K562 (cell line): Measurements from ENCODE around the gene RO60. TPM values are rescaled to one million over a fixed set of nuclear protein-coding genes. Genes with fewer than 3 reads are reported as not detected.

Experiments used
- ATAC-seq: fragments of 200-7000 bp; cut with Tn5 transposase; 3 replicates; pipeline ENCODE4 v1.9.1; 2020; ENCODE audit warnings: moderate library complexity
- BruUV-seq: library from RNA; stranded (reverse); fragments of 400-500 nt; replicated peaks from 2 replicates; lab custom pipeline; 2021; lab: Mats Ljungman, UMichigan
- CTCF ChIA-PET: fragments of 300-600 bp; formaldehyde crosslinking; extraction: SDS; loops from one replicate; lab custom pipeline; 2021; ENCODE audit warnings: low intra/inter-chr PET ratio; lab: Yijun Ruan, JAX
- POLR2A ChIA-PET: fragments of 300-600, 350-650 bp; sonication (Branson Sonifier 250); formaldehyde crosslinking; extraction: SDS; loops from one replicate; lab custom pipeline; 2021; ENCODE audit warnings: antibody characterized with exemption, inconsistent platforms; lab: Yijun Ruan, JAX
- DNase-seq, 4 experiments: peaks; one replicate each; pipeline versions ENCODE4 v3.0.0 to v3.0.0-alpha.2; 2011 to 2018; ENCODE audit warnings: low spot score in 3 of 4, mixed read lengths in 3 of 4; ENCODE audit errors: extremely low read depth in 1 of 4
- FAIRE-seq: peaks from 2 replicates; lab custom pipeline; 2011; peaks lifted over from hg19 to GRCh38; lab: Jason Lieb, UNC
- H2AFZ ChIP-seq: 2 replicates; pipeline ENCODE4 v1.6.0; 2011; ENCODE audit warnings: low read depth, low read length, control low read depth, inconsistent platforms
- H3K27ac ChIP-seq: fragments of 200-600 bp; 3 replicates; pipeline ENCODE4 v1.8.0; 2011; ENCODE audit warnings: low read depth, mild to moderate bottlenecking, control low read depth, inconsistent platforms, low read length, moderate library complexity, mixed read lengths; ENCODE audit errors: extremely low read depth
- H3K27me3 ChIP-seq, 2 experiments: fragments of 300-600 bp in 1 of 2; 2 replicates in 1 of 2; 3 replicates in 1 of 2; pipeline versions ENCODE4 v1.6.0 to v1.8.0; 2011; ENCODE audit warnings: inconsistent platforms in 2 of 2, low read length in 2 of 2, mild to moderate bottlenecking in 1 of 2, mixed read lengths in 1 of 2, moderate library complexity in 1 of 2; ENCODE audit not compliant: control insufficient read depth in 2 of 2, insufficient read depth in 2 of 2
- H3K36me3 ChIP-seq: fragments of 300-600 bp; 3 replicates; pipeline ENCODE4 v1.8.0; 2011; ENCODE audit warnings: mild to moderate bottlenecking, low read length, inconsistent platforms; ENCODE audit not compliant: control insufficient read depth, insufficient read depth
- H3K4me1 ChIP-seq, 2 experiments: fragments of 200-600 bp in 1 of 2; replicated peaks in 1 of 2; 2 replicates in 1 of 2; 3 replicates in 1 of 2; pipeline versions ENCODE4 v1.5.1 to v1.8.0; 2011; ENCODE audit warnings: inconsistent platforms in 2 of 2, low read length in 2 of 2, mild to moderate bottlenecking in 1 of 2, mixed read lengths in 1 of 2, moderate library complexity in 1 of 2; ENCODE audit not compliant: control insufficient read depth in 2 of 2, insufficient read depth in 2 of 2
- H3K4me2 ChIP-seq: 2 replicates; pipeline ENCODE4 v1.6.1; 2011; ENCODE audit warnings: low read length, control low read depth, inconsistent platforms, mixed read lengths; ENCODE audit not compliant: insufficient read depth
- H3K4me3 ChIP-seq: fragments of 200-600 bp; sonication (generic), shearing (Covaris generic); 2 replicates; pipeline ENCODE4 v1.5.1; 2016; ENCODE audit warnings: control low read depth, inconsistent platforms
- H3K79me2 ChIP-seq: fragments of 200-600 bp; 3 replicates; pipeline ENCODE4 v1.8.0; 2011; ENCODE audit warnings: low read length, inconsistent platforms; ENCODE audit not compliant: control insufficient read depth, insufficient read depth
- H3K9ac ChIP-seq, 2 experiments: 2 replicates each; pipeline versions ENCODE4 v1.6.0 to v1.6.1; 2011; ENCODE audit warnings: low read depth in 2 of 2, low read length in 2 of 2, control low read depth in 1 of 2, inconsistent platforms in 1 of 2, mild to moderate bottlenecking in 1 of 2, mixed read lengths in 1 of 2; ENCODE audit not compliant: insufficient read depth in 1 of 2
- H3K9me1 ChIP-seq: one replicate; pipeline ENCODE4 v1.6.0; 2011; ENCODE audit warnings: inconsistent platforms, mild to moderate bottlenecking, low read length, moderate library complexity; ENCODE audit not compliant: control insufficient read depth, insufficient read depth
- H3K9me3 ChIP-seq: replicated peaks from 2 replicates; pipeline ENCODE4 v1.5.1; 2011; ENCODE audit warnings: low read depth, low read length, inconsistent platforms; ENCODE audit not compliant: control insufficient read depth, insufficient read depth
- H4K20me1 ChIP-seq: replicated peaks from 2 replicates; pipeline ENCODE4 v1.6.1; 2011; ENCODE audit warnings: low read length, inconsistent platforms, mixed read lengths; ENCODE audit not compliant: control insufficient read depth, insufficient read depth
- ARID3B ChIP-seq: fragments of 250-450 bp; sonication (Bioruptor Pico); IDR thresholded peaks from 2 replicates; pipeline ENCODE4 v1.4.0; 2020; ENCODE audit warnings: borderline replicate concordance
- C11orf30 ChIP-seq: fragments of 450-650 bp; IDR thresholded peaks from 2 replicates; pipeline ENCODE4 v1.6.1; 2016; ENCODE audit warnings: low read depth, mild to moderate bottlenecking
- CEBPG ChIP-seq, 3 experiments: fragments of 200-800 bp in 1 of 3; sonication (Bioruptor generic) in 1 of 3; sonication (generic) in 1 of 3; formaldehyde crosslinking in 1 of 3; IDR thresholded peaks in 2 of 3; conservative IDR thresholded peaks in 1 of 3; 2 replicates each; pipeline versions ENCODE4 v1.6.1 to v1.8.0; 2016 to 2022; ENCODE audit warnings: missing compliant biosample characterization in 2 of 3, missing genetic modification characterization in 2 of 3, mild to moderate bottlenecking in 1 of 3, missing genetic modification reagents in 1 of 3
- NFE2 ChIP-seq: IDR thresholded peaks from 2 replicates; pipeline ENCODE4 v1.6.1; 2014; ENCODE audit warnings: antibody characterized with exemption, low read depth
- PKNOX1 ChIP-seq: fragments of 450-650 bp; IDR thresholded peaks from 2 replicates; pipeline ENCODE4 v1.6.1; 2016
- RBM39 ChIP-seq: fragments of 200-400 bp; formaldehyde crosslinking; optimal IDR thresholded peaks from 2 replicates; pipeline ENCODE3; 2018; ENCODE audit warnings: low read depth, low read length
- SAFB ChIP-seq: fragments of 200-400 bp; formaldehyde crosslinking; IDR thresholded peaks from 2 replicates; pipeline ENCODE4 v1.6.1; 2017; ENCODE audit warnings: low read depth, low read length, borderline replicate concordance
- ZNF592 ChIP-seq: fragments of 450-650 bp; IDR thresholded peaks from 2 replicates; pipeline ENCODE4 v1.6.1; 2017; ENCODE audit warnings: antibody characterized with exemption, mild to moderate bottlenecking
- WGBS: fragments of 100-300 bp; shearing (Covaris generic); methylation state at CpG from one replicate; pipeline ENCODE4 v1.1.6; 2016; ENCODE audit warnings: low coverage, mixed read lengths; ENCODE audit not compliant: insufficient coverage; ENCODE audit errors: missing lambda C conversion rate; 5-methylcytosine and 5-hydroxymethylcytosine counted together
- in situ Hi-C: fragments of 300-500 bp; cut with MboI; formaldehyde crosslinking; loops from 4 replicates; pipeline ENCODE4 v1.15.0; 2018; ENCODE audit warnings: inconsistent platforms, mixed read lengths
- intact Hi-C: fragments of 100-400 bp; cut with micrococcal nuclease; formaldehyde crosslinking; loops from 2 replicates; pipeline ENCODE4 v1.14.2; 2022
- polyA plus RNA-seq, 8 experiments: library from polyadenylated mRNA; depleted of rRNA in 4 of 8; stranded (reverse) in 5 of 8; unstranded in 3 of 8; fragments of >200 nt; fragmentation: Nextera tagmentation in 2 of 8; fragmentation: Illumina TruSeq in 1 of 8; extraction: Ambion mirVana in 2 of 8; extraction: Trizol in 1 of 8; gene quantifications; 2 replicates each; pipeline versions ENCODE4 v1.2.1 to v1.2.3, GENCODE V29; 2011 to 2014; ENCODE audit warnings: inconsistent platforms in 1 of 8, missing spikeins in 1 of 8
- total RNA-seq, 7 experiments: library from RNA; depleted of rRNA in 6 of 7; stranded (reverse); fragments of >200 nt in 6 of 7; fragmentation: Illumina TruSeq in 2 of 7; extraction: Trizol in 2 of 7; gene quantifications; 2 replicates each; pipeline versions ENCODE4 v1.2.1 to v1.2.3, GENCODE V29; 2011 to 2021; ENCODE audit warnings: low replicate concordance in 1 of 7

Gene RO60
- total and polyA plus RNA-seq, 9 of the 15 experiments (the other 6 are each of a cell fraction or from before 2014, with no cell fraction given), result 24.9 to 187 (median 101) TPM

GRCh38 chr1:193011406-193011805, 48.0 kb upstream of the RO60 start (continued):
- TF ChIP-seq CEBPG (CRISPR knock-in tag; IDR thresholded peaks at IDR 0.05) (no peak), CEBPG (tag; conservative IDR thresholded peaks at IDR 0.05 in 1 of 2, IDR thresholded peaks at IDR 0.05 in 1 of 2) (peak; percentile 12 to 82; a peak in 2 of 4 replicates), NFE2 (no peak), C11orf30 (no peak)

- intact Hi-C loops (no loop called here), in situ Hi-C loops (loop anchor here (10.0 kb wide), 1 partner anchor 198 kb away; no protein-coding TSS in a partner anchor)
- Histone ChIP-seq H3K4me2 (no peak overlapping the region), H3K27me3 (no peaks in the 10 kb centered on the region), H3K9ac (no peak overlapping the region), H3K4me3 (no peak overlapping the region), H3K4me1 (no peaks in the 10 kb centered on the region), H3K79me2 (no peaks in the 10 kb centered on the region), H3K36me3 (peaks cover 39% of the 10 kb centered on the region), H2AFZ (no peak overlapping the region), H3K27ac (no peak overlapping the region), H3K9me3 (no peaks in the 10 kb centered on the region), H4K20me1 (no peaks in the 10 kb centered on the region), H3K9me1 (no peaks in the 10 kb centered on the region)
- WGBS, result 83% methylated on average over 2 of the region's 2 CpGs
- 0 out of 3 replicates have a peak, but pooled peaks have one; percentile 19 for ATAC-seq
- ChIA-PET POLR2A (interaction anchor here (0.9 to 1.1 kb wide), 4 partner anchors 12 to 46 kb away, joined by 3 to 4 read pairs (median 3); partner anchors contain the start of gene UCHL5), CTCF (no interaction called here)
- no TSS peak for BruUV-seq
- no peak for DNase-seq
- no peak for TF ChIP-seq ARID3B (CRISPR knock-in tag)
- no peak for TF ChIP-seq ZNF592
- no peak for TF ChIP-seq PKNOX1
- TF ChIP-seq SAFB, result no peak
- TF ChIP-seq RBM39, result no peak
- FAIRE-seq, result no peak
Measured at GRCh38 chr1:193013005-193013404, 46.4 kb upstream of the RO60 start.
